K562 (cell line): ENCODE data around the gene ACHE. TPM values are rescaled to one million over a fixed set of nuclear protein-coding genes. Genes with fewer than 3 reads are reported as not detected.
A peak's percentile ranks its signal among the peaks of the same experiment; 100 is the strongest.

Source experiments
- ATF1 ChIP-seq, 2 experiments: fragments of 450-650 bp in 1 of 2; IDR thresholded peaks; 2 replicates each; pipeline ENCODE4 v1.6.1; 2016; ENCODE audit warnings: missing compliant biosample characterization in 1 of 2, missing genetic modification characterization in 1 of 2
- BRCA1 ChIP-seq, 2 experiments: fragments of 450-650 bp in 1 of 2; sonication (generic) in 1 of 2; formaldehyde crosslinking in 1 of 2; IDR thresholded peaks; 2 replicates each; pipeline versions ENCODE4 v1.5.0 to v1.6.1; 2017 to 2020; ENCODE audit warnings: mild to moderate bottlenecking in 1 of 2, missing genetic modification reagents in 1 of 2
- EGR1 ChIP-seq: fragments of 450-650 bp; conservative IDR thresholded peaks from 2 replicates; pipeline ENCODE4 v1.6.1; 2017; ENCODE audit warnings: mild to moderate bottlenecking
- GABPB1 ChIP-seq: sonication (generic); formaldehyde crosslinking; IDR thresholded peaks from 2 replicates; pipeline ENCODE4 v1.8.0; 2022; ENCODE audit warnings: mild to moderate bottlenecking, missing genetic modification reagents
- KLF1 ChIP-seq: fragments of 450-650 bp; IDR thresholded peaks from 2 replicates; pipeline ENCODE4 v1.6.1; 2016; ENCODE audit warnings: missing genetic modification characterization, missing compliant biosample characterization
- NCOA6 ChIP-seq: fragments of 450-650 bp; IDR thresholded peaks from 2 replicates; pipeline ENCODE4 v1.6.1; 2017; ENCODE audit warnings: mild to moderate bottlenecking
- NFIX ChIP-seq: fragments of 250-450 bp; sonication (Bioruptor Pico); IDR thresholded peaks from 2 replicates; pipeline ENCODE4 v1.4.0; 2020; ENCODE audit warnings: low read depth, mild to moderate bottlenecking, moderate library complexity
- ZNF41 ChIP-seq: fragments of 250-450 bp; sonication (Bioruptor Pico); conservative IDR thresholded peaks from 2 replicates; pipeline ENCODE4 v1.4.0; 2020; ENCODE audit warnings: mild to moderate bottlenecking
- polyA plus RNA-seq, 8 experiments: library from polyadenylated mRNA; depleted of rRNA in 4 of 8; stranded (reverse) in 5 of 8; unstranded in 3 of 8; fragments of >200 nt; fragmentation: Nextera tagmentation in 2 of 8; fragmentation: Illumina TruSeq in 1 of 8; extraction: Ambion mirVana in 2 of 8; extraction: Trizol in 1 of 8; gene quantifications; 2 replicates each; pipeline versions ENCODE4 v1.2.1 to v1.2.3, GENCODE V29; 2011 to 2014; ENCODE audit warnings: inconsistent platforms in 1 of 8, missing spikeins in 1 of 8
- total RNA-seq, 7 experiments: library from RNA; depleted of rRNA in 6 of 7; stranded (reverse); fragments of >200 nt in 6 of 7; fragmentation: Illumina TruSeq in 2 of 7; extraction: Trizol in 2 of 7; gene quantifications; 2 replicates each; pipeline versions ENCODE4 v1.2.1 to v1.2.3, GENCODE V29; 2011 to 2021; ENCODE audit warnings: low replicate concordance in 1 of 7
- TF ChIP-seq, protein P1 (sequence below): sonication (generic); formaldehyde crosslinking; IDR thresholded peaks from 2 replicates; pipeline ENCODE4 v1.5.0; 2020; ENCODE audit warnings: missing genetic modification reagents
- TF ChIP-seq, protein P2 (sequence below): fragments of 200-600 bp; sonication (generic); IDR thresholded peaks from one replicate; pipeline ENCODE4 v1.6.1; 2012; ENCODE audit warnings: mild to moderate bottlenecking, low read depth, low read length, inconsistent platforms
- TF ChIP-seq, protein P3 (sequence below): fragments of 250-450 bp; sonication (Bioruptor Pico); IDR thresholded peaks from 2 replicates; pipeline ENCODE4 v1.5.0; 2021
- TF ChIP-seq, protein P4 (sequence below): fragments of 250-450 bp; sonication (Bioruptor Pico); IDR thresholded peaks from 2 replicates; pipeline ENCODE4 v1.8.0; 2022; ENCODE audit warnings: moderate library complexity, mild to moderate bottlenecking, inconsistent platforms

ACHE gene
- total and polyA plus RNA-seq, 9 of the 15 experiments (the other 6 are each of a cell fraction or from before 2014, with no cell fraction given), result 0.04 to 8.8 (median 1.9) TPM

DNA sequence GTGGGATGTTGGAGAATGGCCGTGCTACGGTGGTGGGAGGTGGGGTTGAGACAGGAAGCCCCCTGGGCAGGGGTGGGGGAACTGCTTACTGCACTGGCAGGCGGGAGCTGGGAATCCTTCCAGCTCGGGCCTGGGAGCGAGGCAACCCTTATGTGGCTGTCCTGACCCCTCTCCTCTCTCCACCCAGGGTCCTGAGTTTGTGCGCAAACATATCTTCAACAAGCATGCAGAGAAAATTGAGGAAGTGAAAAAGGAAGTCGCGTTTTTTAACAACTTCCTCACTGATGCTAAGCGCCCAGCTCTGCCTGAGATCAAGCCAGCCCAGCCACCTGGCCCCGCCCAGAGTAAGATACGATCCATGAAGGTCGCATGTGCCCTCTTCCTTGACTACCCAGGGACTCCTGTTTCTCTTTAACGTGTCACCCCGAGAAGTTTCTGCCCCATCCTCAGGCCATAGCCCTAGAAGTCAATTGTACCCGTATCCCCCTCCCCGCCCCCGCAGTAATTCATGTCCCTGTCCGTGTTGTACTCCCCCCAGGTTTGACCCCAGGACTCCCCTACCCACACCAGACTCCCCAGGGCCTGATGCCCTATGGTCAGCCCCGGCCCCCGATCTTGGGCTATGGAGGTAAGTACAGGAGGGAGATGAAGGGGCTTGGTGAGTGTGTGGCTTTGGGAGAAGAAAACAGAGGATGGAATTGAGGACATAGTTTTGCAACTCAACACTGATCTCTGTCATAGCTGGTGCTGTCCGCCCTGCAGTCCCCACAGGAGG lies 8.0 kb downstream of the ACHE start (continued):
- TF ChIP-seq ATF1 (CRISPR knock-in tag; IDR thresholded peaks at IDR 0.05) (no peak), ATF1 (tag; IDR thresholded peaks at IDR 0.05) (0 out of 2 replicates have a peak, but pooled peaks have one; percentile 25), GABPB1 (0 out of 2 replicates have a peak, but pooled peaks have one; percentile 5), NFIX (CRISPR knock-in tag) (no peak), KLF1 (tag) (peak; percentile 29; the same call in 1 of the 2 replicates), NCOA6 (no peak), ZNF41 (no peak), EGR1 (peak; percentile 78), BRCA1 (IDR thresholded peaks at IDR 0.05) (no peak), BRCA1 (CRISPR knock-in tag; IDR thresholded peaks at IDR 0.05) (0 out of 2 replicates have a peak, but pooled peaks have one; percentile 9)
- TF ChIP-seq, protein P1, sequence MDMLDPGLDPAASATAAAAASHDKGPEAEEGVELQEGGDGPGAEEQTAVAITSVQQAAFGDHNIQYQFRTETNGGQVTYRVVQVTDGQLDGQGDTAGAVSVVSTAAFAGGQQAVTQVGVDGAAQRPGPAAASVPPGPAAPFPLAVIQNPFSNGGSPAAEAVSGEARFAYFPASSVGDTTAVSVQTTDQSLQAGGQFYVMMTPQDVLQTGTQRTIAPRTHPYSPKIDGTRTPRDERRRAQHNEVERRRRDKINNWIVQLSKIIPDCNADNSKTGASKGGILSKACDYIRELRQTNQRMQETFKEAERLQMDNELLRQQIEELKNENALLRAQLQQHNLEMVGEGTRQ (CRISPR knock-in tag), result no peak
- TF ChIP-seq, protein P2, sequence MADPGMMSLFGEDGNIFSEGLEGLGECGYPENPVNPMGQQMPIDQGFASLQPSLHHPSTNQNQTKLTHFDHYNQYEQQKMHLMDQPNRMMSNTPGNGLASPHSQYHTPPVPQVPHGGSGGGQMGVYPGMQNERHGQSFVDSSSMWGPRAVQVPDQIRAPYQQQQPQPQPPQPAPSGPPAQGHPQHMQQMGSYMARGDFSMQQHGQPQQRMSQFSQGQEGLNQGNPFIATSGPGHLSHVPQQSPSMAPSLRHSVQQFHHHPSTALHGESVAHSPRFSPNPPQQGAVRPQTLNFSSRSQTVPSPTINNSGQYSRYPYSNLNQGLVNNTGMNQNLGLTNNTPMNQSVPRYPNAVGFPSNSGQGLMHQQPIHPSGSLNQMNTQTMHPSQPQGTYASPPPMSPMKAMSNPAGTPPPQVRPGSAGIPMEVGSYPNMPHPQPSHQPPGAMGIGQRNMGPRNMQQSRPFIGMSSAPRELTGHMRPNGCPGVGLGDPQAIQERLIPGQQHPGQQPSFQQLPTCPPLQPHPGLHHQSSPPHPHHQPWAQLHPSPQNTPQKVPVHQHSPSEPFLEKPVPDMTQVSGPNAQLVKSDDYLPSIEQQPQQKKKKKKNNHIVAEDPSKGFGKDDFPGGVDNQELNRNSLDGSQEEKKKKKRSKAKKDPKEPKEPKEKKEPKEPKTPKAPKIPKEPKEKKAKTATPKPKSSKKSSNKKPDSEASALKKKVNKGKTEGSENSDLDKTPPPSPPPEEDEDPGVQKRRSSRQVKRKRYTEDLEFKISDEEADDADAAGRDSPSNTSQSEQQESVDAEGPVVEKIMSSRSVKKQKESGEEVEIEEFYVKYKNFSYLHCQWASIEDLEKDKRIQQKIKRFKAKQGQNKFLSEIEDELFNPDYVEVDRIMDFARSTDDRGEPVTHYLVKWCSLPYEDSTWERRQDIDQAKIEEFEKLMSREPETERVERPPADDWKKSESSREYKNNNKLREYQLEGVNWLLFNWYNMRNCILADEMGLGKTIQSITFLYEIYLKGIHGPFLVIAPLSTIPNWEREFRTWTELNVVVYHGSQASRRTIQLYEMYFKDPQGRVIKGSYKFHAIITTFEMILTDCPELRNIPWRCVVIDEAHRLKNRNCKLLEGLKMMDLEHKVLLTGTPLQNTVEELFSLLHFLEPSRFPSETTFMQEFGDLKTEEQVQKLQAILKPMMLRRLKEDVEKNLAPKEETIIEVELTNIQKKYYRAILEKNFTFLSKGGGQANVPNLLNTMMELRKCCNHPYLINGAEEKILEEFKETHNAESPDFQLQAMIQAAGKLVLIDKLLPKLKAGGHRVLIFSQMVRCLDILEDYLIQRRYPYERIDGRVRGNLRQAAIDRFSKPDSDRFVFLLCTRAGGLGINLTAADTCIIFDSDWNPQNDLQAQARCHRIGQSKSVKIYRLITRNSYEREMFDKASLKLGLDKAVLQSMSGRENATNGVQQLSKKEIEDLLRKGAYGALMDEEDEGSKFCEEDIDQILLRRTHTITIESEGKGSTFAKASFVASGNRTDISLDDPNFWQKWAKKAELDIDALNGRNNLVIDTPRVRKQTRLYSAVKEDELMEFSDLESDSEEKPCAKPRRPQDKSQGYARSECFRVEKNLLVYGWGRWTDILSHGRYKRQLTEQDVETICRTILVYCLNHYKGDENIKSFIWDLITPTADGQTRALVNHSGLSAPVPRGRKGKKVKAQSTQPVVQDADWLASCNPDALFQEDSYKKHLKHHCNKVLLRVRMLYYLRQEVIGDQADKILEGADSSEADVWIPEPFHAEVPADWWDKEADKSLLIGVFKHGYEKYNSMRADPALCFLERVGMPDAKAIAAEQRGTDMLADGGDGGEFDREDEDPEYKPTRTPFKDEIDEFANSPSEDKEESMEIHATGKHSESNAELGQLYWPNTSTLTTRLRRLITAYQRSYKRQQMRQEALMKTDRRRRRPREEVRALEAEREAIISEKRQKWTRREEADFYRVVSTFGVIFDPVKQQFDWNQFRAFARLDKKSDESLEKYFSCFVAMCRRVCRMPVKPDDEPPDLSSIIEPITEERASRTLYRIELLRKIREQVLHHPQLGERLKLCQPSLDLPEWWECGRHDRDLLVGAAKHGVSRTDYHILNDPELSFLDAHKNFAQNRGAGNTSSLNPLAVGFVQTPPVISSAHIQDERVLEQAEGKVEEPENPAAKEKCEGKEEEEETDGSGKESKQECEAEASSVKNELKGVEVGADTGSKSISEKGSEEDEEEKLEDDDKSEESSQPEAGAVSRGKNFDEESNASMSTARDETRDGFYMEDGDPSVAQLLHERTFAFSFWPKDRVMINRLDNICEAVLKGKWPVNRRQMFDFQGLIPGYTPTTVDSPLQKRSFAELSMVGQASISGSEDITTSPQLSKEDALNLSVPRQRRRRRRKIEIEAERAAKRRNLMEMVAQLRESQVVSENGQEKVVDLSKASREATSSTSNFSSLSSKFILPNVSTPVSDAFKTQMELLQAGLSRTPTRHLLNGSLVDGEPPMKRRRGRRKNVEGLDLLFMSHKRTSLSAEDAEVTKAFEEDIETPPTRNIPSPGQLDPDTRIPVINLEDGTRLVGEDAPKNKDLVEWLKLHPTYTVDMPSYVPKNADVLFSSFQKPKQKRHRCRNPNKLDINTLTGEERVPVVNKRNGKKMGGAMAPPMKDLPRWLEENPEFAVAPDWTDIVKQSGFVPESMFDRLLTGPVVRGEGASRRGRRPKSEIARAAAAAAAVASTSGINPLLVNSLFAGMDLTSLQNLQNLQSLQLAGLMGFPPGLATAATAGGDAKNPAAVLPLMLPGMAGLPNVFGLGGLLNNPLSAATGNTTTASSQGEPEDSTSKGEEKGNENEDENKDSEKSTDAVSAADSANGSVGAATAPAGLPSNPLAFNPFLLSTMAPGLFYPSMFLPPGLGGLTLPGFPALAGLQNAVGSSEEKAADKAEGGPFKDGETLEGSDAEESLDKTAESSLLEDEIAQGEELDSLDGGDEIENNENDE, result no peak
- TF ChIP-seq, protein P3, sequence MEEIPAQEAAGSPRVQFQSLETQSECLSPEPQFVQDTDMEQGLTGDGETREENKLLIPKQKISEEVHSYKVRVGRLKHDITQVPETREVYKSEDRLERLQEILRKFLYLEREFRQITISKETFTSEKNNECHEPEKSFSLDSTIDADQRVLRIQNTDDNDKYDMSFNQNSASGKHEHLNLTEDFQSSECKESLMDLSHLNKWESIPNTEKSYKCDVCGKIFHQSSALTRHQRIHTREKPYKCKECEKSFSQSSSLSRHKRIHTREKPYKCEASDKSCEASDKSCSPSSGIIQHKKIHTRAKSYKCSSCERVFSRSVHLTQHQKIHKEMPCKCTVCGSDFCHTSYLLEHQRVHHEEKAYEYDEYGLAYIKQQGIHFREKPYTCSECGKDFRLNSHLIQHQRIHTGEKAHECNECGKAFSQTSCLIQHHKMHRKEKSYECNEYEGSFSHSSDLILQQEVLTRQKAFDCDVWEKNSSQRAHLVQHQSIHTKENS, result no peak
- TF ChIP-seq, protein P4, sequence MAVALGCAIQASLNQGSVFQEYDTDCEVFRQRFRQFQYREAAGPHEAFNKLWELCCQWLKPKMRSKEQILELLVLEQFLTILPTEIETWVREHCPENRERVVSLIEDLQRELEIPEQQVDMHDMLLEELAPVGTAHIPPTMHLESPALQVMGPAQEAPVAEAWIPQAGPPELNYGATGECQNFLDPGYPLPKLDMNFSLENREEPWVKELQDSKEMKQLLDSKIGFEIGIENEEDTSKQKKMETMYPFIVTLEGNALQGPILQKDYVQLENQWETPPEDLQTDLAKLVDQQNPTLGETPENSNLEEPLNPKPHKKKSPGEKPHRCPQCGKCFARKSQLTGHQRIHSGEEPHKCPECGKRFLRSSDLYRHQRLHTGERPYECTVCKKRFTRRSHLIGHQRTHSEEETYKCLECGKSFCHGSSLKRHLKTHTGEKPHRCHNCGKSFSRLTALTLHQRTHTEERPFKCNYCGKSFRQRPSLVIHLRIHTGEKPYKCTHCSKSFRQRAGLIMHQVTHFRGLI (CRISPR knock-in tag), result no peak
